Esophagus muscularis mucosa (tissue), 3 donors: ENCODE results near the gene NCAM1.

Source experiments
- POLR2A ChIP-seq: fragments of 450-650 bp; IDR thresholded peaks from one replicate; pipeline ENCODE4 v1.6.1; 2017; ENCODE audit warnings: antibody characterized with exemption, moderate library complexity, mild to moderate bottlenecking, low read depth
- POLR2AphosphoS5 ChIP-seq, 2 donors: sonication (generic); formaldehyde crosslinking; IDR thresholded peaks; one replicate each; pipeline ENCODE4 v1.6.1; 2017; ENCODE audit warnings: antibody characterized with exemption in 2 of 2
- TF ChIP-seq, protein P1 (sequence below), 3 experiments: fragments of 200-600 bp in 2 of 3; fragments of 450-650 bp in 1 of 3; sonication (generic) in 2 of 3; IDR thresholded peaks; one replicate each; pipeline ENCODE4 v1.5.1; 2017 to 2019; ENCODE audit warnings: antibody characterized with exemption in 3 of 3, mild to moderate bottlenecking in 2 of 3, moderate library complexity in 1 of 3

- TF ChIP-seq POLR2A (no peak), POLR2AphosphoS5 (IDR thresholded peaks at IDR 0.05) (no peak)
- TF ChIP-seq, protein P1, sequence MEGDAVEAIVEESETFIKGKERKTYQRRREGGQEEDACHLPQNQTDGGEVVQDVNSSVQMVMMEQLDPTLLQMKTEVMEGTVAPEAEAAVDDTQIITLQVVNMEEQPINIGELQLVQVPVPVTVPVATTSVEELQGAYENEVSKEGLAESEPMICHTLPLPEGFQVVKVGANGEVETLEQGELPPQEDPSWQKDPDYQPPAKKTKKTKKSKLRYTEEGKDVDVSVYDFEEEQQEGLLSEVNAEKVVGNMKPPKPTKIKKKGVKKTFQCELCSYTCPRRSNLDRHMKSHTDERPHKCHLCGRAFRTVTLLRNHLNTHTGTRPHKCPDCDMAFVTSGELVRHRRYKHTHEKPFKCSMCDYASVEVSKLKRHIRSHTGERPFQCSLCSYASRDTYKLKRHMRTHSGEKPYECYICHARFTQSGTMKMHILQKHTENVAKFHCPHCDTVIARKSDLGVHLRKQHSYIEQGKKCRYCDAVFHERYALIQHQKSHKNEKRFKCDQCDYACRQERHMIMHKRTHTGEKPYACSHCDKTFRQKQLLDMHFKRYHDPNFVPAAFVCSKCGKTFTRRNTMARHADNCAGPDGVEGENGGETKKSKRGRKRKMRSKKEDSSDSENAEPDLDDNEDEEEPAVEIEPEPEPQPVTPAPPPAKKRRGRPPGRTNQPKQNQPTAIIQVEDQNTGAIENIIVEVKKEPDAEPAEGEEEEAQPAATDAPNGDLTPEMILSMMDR (IDR thresholded peaks at IDR 0.05): no peak
These were observed 142.9 kb downstream of the NCAM1 start for GRCh38 chr11:113103932-113104690.
